ENCODE results near the gene PTPRG.

PTPRG gene

DNA sequence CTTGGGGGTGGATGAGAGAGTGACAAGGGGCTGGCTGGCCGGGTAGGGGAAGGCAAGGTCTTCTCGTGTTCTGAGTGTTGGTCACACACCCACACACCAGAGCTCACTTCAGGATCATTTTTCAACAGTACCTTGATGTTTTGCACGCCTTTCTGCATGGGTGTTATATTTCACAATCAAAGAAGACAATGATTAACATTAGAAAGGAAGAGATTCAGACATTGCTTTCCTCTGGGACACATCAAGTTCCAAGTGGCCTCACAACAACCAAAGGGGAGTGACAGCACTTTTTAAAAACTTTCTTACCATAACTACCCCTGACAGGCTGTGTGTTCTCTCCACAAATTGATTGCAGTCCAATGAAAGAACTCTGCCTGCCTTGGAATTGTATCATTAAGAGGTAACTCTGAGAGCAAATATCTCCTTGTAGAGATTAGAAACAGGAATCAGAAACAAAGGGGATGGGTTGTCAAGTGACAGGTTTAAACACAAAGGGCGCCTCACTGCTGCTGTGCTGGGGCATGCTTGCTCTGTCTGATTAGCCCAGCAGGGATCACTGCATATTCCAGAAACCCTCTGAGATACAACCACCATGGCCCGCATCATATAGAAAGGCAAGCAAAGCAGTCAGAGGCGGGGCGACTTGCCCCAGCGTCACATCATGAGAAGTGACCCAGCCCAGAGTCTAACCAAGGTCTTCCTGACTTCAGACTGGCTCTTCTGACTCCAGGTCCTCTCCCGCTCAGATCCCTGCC is 581.1 kb downstream of the PTPRG start:
- DNase-seq = no peak

DNA sequence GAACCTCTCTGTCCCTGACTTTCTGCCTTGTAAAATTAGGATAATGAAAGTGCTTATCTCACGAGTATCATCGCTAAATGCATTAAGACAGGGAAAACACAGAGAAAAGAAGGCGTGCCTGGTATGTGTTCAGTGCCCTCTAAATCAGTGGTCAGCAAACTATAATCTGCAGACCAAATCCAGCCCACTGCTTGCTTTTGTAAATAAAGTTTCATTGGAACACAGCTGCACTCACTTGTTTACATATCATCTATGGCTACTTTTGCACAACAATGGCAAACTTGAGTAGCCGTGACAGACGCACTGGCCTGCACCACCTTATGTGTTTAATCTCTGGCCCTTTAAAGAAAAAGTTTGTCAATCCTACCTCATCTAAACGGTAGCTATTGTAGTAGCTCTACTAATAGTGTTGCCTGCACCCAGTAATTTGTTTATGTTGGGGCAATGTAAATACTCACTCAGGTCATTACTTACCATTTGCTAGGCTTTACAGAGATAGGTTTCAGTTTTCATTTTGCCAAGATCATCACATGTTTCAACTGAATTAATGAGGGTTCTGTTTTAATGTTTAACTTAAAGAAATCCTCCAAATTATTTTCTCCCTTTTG is 582.6 kb downstream of the PTPRG start:
- no peak for DNase-seq

DNA sequence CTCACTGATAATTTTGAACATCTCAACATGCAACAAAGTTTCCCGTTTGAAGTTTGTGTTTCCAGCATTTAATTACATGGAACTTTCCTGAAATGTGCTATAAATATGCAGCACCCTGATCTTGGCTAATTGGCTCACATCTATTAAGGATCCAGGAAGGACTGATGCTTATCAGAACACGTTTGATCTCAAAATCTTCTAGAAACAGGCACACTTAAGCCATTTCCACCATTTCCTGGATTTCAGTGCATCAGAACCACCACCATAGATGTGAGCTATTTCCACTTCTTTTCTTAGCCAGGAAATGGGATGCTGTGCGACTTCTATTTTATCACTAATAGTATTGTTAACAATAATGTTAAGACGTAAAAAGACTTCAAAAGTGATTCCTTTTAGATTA is 583.1 kb downstream of the PTPRG start:
- no peak for DNase-seq

DNA sequence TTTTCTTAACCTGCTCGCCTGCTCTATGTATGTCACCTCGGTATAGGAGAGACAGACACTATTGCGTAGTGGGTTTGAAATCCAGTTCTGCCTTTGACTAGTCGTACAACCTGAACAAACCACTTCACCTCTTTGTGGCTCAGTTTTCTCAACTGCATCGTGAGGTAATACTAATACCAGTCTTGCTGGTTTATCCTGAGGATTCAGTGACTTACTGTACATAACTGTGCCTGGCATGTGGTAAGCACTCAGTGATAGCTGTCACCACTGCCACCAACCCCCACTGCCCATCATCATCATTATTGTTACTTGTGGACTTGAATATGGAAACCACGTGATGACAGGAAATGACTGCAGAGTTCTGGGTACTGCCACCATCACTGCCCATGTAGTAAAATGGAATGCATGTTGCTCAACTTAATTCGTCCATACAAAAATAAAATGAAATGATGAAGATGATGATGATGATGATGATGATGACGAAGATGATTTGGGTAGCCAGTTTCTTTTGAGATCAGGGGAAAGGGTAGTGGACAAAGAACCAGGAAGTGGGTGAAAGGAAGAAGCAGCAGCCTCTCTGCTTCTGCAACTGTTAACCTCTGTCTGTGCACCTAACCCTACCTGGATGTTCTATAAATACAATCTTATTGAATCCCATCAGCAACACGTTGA is 583.9 kb downstream of the PTPRG start:
- no peak for DNase-seq

DNA sequence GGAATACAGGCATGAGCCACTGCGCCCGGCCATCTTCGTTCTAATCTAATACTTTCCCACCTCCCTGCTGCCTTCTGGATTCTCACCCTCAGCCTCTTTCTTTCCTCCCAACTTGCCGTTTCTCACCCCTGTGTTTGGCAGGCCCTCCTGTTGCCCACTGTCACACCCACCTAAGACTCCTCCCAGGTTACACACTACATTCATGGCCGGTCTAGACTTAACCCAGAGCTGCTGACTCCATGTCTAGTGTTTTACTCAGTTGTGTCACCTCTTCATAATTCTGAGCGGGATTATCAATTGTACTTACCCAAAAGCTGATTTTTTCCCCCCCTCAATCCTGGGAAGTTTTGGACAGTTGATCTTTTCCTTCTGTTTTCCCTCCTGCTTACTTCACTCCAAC is 588.2 kb downstream of the PTPRG start:
- no peak for DNase-seq

DNA sequence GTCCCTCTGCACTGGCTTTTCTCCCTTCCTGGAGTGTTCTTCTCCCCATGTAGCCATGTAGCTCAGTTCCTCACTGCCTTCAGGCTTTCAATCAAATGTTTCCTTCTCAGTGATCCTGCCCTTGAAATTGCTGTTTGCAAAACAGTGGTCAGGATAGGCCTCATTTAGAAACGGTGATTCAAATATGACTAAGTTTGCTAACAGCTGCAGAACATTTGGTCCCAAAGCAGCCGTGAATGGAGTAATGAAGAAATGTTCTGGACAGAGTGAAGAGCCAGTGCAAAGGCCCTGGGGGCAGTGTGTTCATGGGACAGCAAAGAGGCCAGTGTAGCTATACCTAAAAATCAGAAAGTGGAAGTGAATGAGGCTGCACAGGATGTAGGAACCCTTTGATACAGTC is 588.6 kb downstream of the PTPRG start:
- DNase-seq = no peak

DNA sequence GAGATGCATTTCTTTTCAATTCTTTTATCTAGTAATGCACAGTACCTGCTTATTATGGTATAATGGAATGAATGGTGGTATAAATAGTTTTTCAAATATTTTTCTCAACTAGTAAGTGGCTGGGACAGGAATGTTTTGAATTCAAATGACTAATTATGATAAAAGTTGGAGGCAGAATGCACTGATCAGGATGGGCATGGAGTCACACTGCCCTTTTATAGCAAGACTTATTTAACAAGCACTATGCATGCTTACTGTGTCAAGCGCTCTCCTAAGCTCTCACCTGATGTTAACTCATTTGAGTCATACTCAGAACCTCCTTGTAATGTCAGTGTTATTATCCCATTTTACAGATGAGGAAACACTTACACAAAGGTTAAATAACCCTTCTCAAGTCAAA is 590.2 kb downstream of the PTPRG start:
- DNase-seq = no peak

DNA sequence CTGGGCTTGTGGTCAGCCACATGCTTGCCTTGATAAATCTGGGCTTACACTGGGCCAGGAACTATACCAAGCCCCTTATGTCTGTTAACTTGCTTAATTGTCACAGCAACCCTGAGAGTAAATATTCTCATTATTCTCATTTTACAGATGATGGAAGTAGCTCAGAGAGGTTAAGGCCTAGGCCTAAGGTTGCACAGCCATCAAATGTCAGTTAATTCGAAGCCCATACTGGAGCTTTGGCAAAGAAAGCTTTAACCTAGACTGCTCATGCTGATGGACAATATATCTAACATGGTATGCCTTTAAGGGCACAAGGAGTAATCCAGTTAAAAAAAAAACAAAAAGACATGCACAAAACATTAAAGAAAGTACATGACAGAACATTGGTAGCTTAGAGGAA is 591.9 kb downstream of the PTPRG start:
- no peak for DNase-seq

DNA sequence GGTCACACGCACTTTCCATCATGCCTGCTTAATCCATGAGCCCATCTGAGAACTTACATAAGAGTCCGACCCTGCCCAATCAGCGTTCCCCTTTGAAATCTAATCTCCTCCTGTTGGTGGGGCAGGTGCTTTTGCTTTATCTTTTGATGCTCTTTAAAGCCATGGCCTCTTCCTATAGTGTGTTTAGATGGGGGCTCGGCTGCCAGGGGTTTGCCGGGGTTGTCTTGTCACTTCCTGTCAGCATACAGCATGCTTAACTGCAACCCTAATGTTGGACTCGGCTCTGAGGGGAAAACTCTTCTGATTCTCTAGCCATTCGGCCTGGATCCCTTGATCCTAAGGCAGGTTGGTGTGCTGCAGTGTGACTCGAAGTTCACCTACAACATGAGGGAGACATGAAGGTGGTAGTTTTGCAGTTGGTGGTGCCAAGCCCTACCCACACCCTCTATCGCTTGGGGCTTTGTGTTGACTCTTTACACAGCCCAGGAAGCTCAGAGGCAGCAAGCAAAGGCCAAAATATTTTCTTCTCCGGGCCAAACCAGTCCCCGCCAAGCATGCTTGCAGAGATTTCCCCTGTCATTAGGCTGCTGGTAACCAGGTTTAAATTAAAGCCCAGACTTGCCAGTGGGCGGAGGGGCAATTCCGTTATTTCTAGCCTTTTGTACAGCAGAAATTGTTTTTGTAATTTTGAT is 593.2 kb downstream of the PTPRG start:
- no peak for DNase-seq

DNA sequence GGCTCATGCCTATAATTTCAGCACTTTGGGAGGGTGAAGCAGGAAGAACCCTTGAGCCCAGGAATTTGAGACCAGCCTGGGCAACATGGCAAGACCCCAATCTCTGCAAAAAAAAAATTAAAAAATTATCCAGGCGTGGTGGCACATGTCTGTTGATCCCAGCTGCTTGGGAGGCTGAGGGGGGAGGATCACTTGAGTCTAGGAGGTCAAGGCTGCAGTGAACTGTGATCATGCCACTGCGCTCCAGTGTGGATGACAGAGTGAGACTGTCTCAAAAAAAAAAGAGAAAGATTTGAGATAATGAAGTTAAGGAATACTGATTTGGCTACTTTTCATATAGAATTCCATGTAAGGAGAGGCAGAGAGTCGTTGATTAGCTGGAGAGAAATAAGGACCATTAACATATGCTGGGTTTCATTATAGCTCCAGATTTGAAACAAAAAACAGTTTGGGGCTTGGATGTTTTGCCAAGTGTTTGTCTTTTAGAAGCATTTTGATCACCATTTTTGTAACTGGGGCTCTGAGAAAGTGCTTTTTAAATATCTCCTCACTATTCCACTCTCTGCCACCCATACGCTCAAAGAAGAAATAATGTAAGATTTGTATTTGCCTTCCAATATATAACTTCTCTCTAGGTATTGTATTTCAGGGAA is 597.8 kb downstream of the PTPRG start:
- no peak for DNase-seq

DNA sequence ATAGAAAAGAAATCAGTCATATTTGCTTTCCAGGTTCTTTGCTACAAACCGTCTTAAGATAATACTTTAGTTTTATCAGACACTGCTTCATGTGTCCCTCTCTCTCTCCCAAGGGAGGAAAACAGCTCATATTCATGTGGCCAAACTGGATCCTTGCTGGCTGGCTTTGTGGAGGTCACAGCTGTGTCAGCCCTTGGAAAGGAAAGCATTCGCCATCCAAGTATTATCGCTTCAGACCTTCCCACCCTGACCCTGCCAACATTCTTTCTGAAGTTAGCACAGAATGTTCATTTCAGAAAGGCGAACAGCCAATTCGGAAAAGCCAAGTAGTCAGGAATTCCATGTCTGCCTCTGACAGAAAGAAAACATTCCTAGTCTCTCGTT is 598.3 kb downstream of the PTPRG start:
- DNase-seq = no peak

DNA sequence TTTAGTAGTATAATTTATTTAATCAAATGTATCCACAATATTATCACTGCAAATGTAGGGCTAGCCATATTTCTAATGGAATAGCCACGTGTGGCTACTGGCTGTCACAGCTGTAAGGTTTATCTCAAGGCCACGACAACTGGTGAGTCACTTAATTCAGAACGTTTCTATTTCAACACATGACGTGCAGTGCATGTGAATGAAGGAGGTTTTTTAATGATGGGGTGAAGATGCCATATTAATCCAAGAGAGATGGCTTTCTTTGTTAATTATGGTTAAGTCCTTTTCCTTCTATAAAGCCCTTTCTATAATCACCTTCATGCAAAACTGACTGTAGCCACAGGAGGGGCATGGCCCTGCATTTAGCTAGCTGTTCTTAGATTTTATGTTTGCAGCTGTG is 600.0 kb downstream of the PTPRG start:
- DNase-seq = no peak

DNA sequence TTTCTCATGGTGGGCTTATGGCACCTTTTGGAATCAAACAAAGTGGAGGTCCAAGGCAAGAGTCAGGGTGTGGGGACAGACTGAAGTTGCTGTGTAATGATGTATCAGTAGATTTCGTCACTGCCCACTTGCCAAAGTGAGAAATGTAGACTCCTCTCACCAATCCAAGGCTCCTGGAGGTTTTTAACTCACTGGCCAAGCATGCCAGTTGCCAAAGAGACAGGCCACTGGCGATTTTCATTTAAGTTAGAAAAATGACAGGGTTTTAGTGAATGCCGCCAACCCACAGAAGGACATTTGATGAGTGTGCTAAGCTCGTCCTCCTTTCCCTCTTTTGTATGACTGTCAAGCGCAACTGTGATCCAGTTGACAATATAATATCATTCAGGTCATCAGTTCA is 602.8 kb downstream of the PTPRG start:
- no peak for DNase-seq

DNA sequence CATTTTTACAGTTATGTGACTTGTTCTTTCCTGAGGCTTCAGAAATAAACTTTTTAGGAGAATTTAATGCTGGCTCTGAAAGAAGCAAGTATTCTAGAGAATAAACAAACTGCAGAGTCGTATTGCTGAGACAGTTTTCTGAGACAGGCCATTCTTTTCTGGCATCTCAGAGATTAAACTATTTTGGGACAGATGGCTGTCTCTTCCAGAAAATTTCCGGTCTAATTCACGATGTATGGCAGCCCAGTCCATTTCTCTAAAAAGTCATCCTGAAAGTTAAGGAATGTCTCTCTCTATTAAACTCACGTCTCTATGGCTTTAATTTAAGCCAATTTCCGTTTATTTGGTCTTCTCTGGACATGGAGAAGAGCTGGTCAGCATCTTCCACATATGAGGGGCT is 603.4 kb downstream of the PTPRG start:
- no peak for DNase-seq

DNA sequence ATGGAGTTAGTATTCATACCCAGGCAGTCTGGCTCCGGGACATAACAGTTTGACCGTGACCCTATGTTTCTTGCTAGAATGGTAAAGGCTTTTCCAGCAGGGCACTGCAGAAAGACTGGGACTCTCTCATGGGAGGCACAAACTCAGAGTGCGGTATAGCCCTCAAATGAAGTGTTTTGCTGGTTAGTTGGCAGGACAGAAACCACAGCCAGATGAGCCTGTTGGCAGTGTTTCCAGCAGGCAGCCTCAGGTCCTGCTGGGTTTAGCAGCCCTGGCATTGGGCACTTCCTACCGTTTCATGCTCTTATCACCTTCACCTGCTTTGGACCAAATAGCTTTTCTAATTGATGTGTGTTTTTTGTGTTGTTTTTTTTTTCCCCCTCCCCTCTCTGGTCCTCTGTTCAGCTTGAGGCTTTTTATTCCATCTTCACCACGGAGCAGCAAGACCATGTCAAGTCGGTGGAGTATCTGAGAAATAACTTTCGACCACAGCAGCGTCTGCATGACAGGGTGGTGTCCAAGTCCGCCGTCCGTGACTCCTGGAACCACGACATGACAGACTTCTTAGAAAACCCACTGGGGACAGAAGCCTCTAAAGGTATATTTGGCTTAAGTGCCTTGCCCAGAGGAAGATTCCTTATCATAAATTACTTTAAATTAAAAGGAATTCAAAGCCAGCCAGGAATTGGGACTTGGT is 606.3 kb downstream of the PTPRG start:
- DNase-seq = no peak

DNA sequence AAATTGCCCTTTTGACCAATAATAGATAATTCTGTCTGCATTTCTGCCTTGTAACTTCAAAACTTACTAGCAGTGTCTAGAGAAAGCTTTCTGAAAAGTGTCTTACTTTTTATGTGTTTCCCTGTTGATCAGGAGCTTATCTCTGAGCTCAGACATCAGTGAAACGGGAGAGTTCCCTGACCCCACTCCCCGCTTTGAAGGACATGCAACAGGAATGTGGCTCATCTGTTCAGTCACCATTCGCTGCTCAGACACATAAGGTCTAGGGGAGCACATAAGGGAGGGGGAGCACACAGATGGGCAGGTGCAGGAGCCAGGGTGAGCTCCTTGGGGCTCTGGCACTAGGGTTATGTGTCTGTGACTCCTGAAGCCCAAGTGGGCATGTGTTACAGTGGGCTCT is 607.0 kb downstream of the PTPRG start:
- no peak for DNase-seq

DNA sequence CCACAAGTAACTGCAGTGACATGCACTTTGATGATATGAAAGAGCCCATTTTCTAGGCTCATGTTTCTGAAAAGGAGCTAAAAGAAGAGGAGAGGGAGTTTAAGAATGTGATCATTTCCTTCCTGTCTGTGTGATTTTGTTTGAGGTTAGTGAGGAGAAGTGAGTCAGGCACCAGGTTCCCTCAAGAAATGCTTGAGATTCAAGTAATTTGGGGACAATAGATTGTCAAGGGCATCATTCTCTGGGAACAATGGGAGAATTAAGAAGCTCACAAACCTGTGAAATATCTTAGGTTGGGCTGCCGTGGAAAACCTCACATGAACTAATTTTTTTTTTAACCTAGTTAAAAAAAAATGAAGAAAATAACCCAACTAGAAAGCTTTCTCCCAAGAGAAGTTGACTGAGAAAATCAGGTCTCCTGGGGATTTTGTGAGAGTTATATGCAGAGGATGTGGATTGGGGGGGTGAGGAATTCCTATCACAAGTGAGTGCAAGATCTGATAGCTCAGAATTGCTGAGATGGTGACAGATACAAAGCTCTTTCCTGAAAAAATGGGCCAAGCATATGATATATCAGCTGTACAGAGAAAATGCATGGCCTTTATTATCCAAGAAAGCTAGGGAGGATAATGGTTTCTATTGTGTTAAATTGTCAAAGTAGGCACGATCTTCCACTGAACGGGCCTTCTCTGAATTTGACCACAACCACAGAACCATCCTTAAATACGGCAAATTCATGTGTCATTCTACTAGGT is 608.7 kb downstream of the PTPRG start:
- no peak for DNase-seq

DNA sequence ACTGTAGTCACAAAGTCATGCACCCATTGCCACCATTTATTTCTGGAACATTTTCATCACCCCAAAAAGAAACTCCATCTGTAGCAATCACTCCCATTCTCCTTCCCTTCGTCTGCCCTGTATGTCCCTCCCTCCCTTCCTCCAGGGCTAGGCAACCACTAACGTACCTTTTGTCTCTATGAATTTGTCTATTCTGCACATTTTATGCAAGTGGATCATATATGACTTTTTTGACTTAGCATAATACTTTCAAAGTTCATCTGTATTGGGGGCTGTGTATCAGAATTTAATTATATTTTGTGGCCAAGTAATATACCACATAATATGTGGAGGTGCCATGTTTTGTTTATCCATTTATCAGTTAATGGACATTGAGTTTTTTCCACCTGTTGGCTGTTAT is 610.4 kb downstream of the PTPRG start:
- DNase-seq = no peak

DNA sequence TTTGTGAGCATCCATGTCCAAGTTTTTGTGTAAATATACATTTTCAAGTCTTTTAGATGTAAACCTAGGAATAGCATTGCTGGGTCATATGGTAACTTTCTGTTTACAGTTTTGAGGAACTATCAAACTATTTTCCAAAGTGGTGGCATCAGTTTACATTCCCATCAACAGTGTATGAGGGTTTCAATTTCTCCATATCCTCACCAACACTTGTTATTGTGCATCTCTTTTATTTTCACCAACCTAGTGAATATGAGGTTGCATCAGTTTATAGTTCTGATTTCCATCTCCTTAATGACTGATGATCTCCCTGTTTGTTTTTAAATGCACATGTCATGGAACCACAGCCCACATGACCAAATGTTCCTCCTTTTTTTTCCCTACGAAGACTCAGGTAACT is 610.8 kb downstream of the PTPRG start:
- no peak for DNase-seq

DNA sequence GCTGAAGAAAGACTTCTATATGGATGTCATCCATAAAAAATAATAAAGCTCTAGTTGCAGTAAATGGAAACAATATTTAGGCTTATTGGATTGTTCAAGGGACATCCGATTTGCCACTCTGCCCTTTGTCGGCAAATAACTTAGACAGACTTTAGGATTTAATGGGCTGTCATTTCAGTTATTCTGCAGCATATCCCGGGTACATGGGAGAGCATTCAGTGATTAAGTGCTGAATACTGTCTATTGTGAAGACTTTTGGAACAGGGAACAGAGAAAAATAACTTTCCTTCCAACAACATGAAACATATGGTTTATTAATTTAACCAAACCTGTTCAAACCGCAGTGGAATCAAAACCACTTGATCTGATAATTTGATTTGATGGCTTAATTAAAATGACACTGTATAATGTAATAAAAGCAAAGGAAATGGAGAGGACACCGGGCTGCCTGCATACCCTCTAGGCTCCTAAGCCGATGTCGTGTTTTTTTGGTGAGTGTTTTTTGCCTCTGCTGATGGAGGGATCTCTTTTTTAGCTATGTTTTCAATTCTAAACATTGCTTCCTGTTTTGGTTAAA is 612.7 kb downstream of the PTPRG start:
- DNase-seq = no peak

DNA sequence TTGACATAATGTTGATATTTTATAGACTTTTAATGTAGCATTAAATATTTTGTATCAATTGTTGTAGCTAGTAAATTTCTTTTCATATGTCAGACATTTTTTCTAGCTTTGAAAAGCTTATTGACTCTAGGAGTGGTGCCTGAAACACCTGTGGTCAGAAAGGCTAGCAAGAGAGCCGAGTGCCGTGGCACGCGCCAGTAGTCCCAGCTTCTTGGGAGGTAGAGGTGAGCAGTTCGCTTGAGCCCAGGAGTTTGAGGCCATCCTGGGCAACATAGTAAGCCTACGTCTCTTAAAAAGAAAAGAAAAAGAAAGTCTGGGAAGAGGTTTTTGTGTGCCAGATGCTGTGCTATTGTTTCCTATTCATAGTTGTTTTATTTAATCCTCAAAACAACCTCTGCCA is 613.8 kb downstream of the PTPRG start:
- DNase-seq = no peak

DNA sequence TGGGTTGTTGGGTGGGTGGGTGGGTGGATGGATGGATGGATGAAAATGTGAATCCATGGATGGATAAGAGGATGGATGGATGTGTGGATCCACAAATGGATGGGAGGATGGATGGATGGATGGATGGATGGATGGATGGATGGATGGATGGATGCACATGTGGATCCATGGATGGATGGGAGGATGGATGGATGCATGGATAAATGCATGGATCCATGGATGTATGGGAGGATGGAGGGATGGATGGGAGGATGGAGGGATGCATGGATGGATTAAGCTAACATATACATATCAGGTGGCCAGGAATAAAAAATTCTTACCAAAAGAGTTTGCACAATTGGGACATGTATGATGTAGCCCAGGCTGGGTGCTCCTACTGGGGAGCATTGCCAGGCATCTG is 616.7 kb downstream of the PTPRG start:
- no peak for DNase-seq
